NCI-H2029 treated with DMSO at 0.1 percent for 48 hours (cell line): ENCODE measurements around the gene INSYN2A.

Experiments
- DNase-seq: peaks from one replicate; lab custom pipeline; 2025; lab: John Stamatoyannopoulos, UW

Gene INSYN2A

DNA sequence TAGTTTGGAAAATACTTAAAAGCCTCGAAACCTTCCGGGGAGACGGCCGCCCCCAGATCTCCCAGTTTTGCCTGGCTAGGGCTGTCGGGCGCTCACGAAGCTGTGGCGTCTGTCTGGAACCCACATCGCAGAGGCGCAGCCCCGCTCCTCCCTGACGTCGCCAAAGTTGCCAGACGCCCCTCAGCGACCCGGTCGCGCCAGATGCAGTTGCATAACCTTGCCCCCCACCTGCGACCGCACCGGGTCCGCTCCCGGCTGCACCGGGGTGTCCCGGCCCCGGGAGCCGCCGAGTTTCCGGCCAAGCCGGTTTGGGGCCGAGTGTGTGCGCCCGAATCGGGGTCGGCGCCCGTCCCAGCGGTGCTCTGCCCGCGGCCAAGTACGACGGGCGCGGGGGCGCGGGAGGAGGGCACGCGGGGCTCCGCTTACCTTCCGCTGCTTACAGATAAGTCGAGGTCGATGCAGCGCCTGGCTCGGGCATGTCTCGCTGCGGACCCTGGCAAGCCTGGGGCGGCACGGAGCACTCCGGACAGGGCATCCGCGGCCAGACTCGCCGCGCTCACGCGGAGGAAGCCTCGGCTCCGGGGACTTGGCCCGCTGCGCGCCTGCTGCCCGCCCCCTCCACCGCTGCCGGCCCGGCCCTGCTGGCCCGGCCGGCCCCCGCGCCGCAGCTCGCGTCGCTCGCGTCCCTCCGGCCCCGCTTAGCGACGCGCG lies 665 bp downstream of the INSYN2A start:
- DNase-seq: no peak

DNA sequence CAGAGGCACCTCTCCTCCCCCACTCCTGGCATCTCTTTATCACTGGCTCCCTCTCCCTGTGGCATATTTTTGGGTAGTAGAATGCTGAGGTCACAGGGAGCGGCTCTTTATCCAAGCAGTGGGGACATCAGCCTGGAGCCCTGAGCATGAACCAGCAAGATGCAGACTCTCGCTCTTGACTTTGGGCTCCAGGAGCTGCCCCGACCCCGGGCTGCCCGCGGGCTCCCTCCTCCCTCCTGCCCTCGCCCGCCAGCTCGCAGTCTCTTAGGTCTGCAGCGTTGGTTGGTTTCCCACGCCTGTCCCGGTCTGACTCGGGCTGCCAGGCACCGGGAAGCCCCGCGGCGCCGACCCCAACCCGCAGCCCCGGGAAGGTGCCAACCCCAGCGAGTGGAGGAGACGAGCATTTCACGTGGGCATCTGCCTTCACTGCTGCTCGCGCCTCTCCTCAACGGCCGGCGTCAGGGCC lies 1.3 kb downstream of the INSYN2A start:
- no peak for DNase-seq

DNA sequence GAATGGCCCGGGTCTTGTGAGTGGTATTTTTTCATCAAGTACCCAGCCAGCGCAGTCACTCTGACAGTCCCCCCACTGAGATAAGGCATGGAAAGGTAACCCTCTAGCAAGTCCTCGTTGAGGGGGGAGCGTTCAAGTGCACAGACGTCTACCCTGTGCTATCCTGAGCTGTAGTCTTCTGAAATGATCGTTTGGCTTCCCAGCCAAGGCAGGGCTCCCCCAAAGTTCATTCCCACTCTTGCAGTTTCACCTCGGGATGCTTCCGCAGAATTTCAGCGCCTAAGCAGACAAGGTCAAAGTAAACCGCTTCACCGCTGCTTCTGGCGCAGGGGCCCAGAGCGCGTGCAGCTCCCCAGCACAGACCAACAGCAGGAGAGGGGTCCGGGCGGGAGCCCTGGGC lies 1.8 kb downstream of the INSYN2A start:
- DNase-seq: no peak

DNA sequence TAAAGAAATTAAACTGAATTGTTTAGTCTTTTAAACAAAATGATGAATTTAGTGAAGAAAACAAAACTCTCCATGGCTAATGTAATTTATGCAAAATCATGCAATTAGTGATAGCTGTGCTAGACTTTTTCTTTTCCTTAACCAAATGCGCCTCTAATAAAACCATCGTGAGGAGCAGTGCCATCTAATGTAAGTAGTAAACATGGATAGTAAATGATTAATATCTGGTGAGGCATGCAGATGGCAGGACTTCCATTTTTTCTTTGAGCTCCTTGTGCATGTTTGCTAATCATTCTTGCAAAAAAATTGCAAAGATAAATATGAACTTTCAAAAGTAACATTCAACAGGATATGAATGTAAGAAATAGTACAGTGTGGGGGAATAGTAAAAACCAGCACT lies 2.3 kb downstream of the INSYN2A start:
- no peak for DNase-seq

DNA sequence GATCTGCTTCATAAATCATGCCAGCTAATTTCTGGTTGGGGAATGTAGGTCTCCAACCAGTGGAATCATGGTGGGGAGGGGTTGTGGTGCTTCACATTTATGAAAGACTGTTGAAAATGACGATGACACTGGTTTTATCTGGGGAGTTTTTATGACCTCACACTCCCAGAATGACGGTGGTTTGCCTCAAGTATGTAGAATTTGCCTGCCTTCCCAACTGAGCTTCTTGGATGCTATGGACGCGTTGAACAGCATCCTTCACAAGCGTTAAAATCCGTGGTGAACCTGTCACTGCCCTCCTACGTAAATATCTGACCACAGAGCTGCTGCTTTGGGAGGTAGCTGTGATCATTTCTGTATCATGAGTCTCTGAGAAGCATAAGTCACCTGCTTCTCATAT lies 3.3 kb downstream of the INSYN2A start:
- no peak for DNase-seq

DNA sequence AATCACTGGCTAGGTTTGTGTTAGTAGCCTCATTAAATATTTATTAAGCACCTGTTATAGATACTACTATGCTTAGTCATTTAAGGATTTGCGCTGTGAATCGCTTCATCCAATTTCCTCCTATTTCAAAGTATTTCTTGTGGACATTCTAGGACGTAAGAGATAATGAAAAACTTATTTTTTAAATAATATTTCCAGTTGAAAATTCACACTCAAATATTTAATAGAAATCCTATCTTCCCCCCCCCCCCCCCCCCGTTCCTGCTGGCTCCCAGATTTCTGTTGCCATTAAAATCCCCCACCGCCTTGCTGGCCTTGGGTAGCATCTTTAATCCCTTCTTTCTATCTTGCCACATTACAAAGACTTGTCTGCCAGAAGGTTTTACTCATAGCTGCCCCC lies 6.0 kb downstream of the INSYN2A start:
- DNase-seq: no peak

DNA sequence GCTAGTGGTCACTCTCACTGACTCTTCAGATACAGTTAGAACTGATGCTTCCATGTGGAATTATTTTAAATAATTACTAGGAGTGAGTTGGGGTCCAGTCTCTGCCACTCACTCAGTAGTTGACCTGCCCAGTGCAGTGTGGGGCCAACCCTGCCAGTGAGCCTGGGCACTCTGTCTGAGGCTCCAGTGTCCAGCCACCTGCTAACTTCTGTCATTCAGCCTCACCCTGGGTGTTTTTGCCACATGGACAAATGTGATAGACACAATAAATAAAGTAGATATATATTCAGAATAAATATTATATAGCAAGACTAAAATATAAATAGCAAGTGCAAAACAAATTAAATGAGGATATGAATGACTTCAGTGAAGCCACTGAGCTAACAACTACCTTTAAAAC lies 7.2 kb downstream of the INSYN2A start:
- DNase-seq: no peak

DNA sequence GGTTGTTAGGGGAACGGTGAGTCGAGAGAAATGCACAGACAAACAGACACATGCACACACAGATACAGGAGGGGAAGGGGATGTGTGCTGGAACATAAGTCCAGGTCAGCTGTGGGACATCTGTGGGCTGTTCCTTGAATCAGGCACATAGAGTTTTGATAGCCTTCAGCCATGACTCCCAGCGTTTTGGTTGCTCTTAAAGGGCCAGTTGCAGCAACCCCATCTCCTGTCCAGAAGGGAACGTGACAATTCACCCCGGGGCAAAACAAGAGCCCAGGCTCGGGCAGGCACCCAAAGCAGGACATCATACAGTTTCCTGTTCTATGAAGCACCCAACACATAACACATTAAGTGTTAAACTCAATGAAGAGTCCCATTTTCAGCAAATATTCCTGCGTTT lies 9.6 kb downstream of the INSYN2A start:
- no peak for DNase-seq

DNA sequence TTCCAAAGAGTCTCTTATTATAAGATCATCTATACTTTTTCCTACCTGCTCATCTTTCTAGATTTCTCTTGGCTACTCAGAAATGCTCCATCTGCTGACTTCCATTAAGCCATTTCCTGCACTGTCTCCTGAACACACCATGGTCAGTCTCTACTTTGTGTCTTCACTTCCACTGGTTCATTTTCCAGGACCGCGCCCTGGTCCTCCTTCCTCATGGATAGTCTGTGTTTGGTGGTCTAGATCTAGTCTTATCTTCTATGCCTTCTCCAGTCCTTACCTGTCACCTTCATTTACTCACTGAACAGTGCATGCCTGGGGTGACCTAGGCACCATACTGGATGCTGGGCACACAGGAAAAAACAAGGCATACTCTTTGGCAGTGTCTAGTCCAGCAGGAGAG lies 11.8 kb downstream of the INSYN2A start:
- DNase-seq: no peak

DNA sequence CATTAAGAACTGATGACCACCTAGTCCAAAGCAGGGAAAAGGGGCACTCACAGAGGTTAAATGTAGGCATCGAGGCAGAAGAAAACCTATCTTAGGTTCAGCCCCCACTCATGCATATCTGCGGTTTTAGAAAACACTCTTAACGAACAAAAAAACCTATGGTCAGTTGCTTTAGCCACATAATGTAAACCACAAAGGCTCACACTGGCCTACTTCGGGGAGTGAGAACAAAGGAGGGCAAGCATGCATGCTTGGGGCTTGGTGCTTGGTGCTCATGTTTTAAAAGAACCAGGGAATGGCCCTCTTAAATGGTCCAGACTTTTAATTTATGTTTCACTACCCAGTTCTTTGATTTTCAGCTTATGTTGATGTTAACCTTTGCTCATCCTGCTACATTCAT lies 14.2 kb downstream of the INSYN2A start:
- no peak for DNase-seq

DNA sequence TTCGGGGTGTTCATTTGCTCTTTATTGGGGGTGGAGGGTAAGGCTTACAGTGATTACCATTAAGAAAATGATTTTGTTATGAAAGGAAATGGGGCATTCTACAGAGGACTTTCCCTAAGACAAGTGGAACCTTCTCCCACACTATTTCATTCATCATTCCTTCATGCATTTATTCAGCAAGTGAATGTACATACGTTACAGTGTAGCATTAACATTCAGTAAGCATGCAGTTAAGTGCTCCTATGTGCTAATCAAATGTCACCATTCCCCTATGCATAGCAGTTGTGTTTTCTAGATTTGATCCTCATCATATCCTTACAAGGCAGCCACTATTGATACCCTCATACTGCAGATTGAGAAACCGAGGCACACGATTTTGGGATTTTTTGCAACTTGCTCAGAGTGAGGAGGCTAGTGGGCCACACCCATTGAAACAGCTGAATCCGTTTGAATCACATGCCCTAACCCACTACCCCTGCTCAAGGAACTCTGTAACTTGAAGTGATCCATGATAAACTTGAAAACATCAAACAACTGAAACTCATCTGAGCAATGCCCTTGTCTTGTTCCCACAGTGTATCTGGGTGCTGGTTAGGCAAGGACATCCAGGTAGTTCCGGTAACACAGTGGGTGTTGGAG lies 16.7 kb downstream of the INSYN2A start:
- no peak for DNase-seq

DNA sequence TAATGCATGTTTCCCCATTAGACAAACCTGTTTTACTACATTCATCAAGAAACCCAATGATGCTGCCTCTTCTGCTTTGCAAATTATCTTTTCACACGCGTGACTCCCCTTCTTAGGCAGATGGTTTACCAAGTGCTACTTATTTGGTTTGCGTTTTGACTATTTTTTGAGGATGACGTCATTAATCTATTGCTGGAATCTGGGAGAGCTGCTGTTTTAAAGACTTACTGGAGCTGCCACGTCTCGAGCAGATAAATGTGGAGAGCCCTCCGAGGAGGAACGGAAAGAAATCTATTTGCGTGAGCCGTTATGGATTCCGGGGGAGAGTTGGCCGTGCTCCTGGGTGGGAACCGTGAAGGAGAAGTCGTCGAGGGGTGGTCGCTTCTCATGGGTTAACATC lies 19.7 kb downstream of the INSYN2A start:
- DNase-seq: no peak

DNA sequence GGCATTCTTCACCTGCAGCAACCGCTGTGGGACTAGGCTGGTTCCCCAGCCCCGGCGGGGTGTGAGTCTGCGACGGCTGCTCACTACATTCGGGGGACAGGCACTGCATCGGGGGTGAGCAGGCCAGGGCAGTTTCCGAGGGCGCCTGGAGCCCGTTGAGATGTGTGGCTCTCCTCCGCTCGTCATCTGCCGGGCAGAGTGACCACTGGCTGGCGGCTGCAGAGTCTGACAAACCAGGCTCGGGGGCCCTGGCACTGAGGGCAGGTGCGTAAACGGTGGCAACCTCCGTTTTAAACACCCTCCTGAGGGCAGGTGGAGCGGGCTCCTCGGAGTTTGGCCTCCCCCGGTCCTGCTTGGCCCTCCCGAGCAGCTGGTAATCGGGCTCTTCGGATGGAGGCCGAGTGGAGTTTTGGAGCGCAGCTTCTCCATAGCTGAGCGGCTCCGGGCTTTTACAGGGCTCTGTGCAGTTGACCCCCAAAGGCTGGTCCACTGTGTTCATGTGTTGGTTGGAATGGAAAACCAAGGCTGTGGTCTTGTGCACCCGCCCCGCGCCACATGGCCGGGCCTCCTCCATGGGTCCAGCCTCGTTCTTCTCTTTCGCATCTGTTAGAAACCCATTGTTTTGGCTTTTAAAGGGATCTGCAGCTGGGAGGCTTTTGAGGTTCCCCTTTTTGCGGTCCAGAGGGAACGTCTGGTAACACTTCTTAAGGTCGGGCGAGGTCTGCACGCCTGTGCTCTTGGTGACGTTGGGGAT lies 20.9 kb downstream of the INSYN2A start:
- DNase-seq: no peak

DNA sequence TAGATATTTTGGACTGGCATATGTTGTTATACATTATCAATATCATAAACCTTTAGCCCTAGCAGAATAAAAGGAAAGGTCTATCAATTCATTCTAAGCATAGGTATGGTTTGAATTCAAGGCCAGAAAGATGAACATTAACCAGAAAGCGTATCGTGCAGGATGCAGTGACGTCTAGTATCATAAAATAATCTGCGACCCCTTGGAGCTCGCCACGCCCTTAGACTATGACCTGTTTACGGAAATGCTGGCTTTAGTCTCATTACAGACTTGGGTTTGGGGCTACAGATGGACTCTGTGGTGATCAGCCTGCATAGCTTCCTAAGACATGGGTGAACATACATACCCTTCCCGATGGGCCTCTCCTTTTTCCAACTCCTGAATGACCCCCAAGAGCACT lies 21.5 kb downstream of the INSYN2A start:
- DNase-seq: no peak

DNA sequence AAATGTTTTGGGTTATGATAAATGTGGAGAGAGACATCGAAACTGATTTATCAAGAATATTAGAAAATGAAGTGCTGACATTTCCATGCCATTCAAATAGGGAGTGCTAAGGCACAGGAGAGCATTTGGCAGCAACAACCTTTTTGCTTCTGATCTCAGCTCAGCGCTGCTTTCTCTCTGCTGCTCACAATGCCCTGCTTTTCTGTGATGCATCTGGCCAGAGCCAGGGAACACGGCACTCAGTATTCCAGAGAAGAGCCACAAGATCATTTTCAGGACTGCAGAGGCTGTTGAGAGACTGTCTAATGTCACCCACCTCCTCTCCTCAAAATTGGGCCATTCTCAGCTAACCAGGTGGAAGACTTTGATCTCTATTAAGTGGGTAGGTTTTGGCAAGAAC lies 28.1 kb downstream of the INSYN2A start:
- no peak for DNase-seq

DNA sequence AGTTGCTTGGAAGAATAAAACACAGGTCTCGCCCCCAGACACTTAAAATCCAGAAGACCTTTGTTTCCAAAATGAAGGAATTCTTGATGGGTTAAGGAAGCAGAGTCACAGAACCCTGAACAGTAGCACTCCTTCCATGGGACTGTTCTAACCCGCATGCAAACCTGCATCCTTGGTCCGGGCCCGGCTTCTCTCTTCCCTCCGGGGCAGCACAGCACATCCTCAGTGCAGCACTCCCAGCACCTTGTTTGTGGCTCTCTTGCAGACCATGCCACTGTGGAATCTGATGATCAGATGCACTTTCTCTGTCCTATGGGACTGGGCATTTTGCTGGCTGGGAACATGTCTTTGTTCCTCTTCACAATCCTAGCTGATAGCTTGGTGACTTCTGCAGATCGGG lies 33.5 kb downstream of the INSYN2A start:
- no peak for DNase-seq

DNA sequence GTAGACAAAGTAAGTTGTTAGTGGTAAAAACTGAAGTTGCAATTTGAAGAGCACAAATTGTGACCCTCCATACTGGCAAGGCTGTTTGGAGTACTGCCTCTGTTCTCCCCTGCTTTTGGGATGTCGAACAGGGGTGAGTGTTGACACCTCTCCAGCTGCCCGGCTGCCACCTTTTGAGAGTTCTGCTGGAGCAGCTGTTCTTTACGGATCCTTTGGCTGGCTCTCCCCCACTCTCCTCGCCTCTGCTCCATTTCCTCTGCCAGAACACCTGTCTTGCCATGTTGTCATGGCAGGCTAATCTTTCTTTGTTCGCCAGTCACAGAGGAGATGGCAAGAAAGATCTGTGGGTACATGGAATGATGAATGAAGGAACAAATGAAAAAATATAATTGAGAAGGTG lies 34.9 kb downstream of the INSYN2A start:
- DNase-seq: no peak

DNA sequence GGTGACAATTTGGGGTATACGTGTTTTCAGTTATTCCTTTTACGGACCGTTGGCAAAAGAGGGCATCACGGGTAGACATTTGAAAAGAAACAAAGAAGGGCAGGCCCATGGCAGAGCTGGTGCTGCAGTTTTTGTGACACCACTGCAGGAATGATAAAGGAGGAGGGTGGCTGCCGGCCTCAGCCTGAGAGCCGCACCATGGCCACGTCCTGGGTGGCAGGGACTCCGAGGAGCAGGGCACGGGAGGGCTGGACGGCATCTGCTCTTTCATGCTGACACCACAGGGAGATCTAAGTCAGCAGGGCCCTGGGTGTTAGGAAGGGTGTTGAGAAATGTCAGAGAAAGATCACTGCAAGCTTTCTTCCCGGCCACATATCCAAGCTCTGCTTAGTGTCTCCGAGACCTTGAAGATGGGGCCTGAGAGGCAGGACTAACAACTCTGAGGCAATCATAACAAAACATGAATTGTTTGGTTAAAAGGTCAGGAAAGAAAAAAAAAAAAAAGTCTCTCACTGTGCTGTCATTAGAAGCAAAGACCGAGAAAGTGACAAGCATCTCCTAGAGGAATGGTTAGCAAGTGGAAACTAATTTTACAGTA lies 36.6 kb downstream of the INSYN2A start:
- DNase-seq: no peak

DNA sequence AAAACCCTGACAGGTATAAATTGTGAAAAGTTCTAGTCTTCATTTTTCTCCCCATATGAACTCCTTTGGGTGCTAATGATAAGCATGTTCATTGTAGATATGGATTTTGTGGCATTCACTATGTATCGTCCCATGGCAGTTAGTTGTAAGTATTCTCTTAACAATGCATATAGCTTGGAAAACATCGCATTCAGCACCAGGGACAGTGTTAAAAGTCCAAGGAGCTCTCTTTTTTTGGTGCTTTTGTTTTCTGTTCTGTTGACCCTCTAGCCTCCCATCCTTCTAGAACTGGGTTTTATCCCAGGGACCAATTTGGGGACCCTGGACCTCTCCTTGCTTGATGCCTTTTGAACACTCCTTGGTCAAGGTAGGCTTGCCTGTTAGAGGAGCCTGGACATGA lies 37.7 kb downstream of the INSYN2A start:
- no peak for DNase-seq

DNA sequence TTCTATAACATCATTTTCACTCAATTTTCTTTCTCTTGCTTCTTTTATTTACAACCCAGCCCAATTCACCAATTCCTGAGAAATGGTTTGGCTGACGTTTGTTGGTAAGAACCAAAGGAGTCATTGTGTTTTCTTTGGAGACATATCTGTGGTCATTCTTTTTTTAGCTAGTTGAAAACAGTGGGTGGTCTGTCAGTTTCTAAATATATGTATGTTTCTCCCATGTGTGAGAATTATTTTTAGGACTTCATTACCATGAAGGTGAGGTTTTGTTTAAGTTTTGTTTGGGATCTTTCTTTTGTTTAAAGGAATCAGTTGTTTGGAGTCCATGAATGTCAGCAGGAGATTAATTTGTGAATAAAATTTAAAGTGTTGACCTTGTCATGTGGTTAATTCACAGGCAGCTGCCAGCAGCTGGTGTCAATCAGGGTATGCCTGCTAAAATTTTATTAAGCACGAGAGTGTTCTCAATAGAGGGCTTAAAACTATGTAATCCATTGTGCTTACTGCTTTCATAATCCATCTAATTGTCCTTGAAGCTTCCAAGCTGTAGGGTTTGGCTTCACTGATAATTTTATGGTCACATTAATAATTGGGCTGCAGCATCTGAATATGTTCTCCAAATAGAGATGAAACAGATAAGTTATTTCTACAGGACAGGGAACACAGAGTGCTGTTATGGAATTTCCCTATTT lies 38.7 kb downstream of the INSYN2A start:
- DNase-seq: no peak

DNA sequence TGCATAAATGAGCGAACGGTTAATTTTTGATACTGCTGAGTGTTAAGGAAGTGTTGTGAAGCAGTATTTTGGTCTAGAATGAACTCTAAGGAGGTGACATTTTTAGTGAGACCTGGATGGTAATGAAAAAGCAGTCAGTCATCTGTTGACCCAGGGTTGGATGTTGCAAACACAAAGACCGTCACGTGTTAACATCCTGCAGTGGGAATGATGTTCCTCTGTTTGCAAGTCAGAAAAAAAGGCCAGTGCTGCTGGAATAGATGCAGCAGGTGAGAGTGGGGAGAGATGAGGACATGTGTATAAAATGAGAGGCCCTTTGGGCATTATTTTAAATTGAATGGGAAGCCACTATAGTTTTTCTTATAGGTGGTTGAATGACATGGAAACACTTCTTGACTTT lies 39.3 kb downstream of the INSYN2A start:
- no peak for DNase-seq
